ENCODE data around the gene HYI. TPM values are rescaled to one million over a fixed set of nuclear protein-coding genes. Genes with fewer than 3 reads are reported as not detected.

The HYI gene
- total RNA-seq, 1 donor from 2014 or later, result 28.7 TPM

DNA sequence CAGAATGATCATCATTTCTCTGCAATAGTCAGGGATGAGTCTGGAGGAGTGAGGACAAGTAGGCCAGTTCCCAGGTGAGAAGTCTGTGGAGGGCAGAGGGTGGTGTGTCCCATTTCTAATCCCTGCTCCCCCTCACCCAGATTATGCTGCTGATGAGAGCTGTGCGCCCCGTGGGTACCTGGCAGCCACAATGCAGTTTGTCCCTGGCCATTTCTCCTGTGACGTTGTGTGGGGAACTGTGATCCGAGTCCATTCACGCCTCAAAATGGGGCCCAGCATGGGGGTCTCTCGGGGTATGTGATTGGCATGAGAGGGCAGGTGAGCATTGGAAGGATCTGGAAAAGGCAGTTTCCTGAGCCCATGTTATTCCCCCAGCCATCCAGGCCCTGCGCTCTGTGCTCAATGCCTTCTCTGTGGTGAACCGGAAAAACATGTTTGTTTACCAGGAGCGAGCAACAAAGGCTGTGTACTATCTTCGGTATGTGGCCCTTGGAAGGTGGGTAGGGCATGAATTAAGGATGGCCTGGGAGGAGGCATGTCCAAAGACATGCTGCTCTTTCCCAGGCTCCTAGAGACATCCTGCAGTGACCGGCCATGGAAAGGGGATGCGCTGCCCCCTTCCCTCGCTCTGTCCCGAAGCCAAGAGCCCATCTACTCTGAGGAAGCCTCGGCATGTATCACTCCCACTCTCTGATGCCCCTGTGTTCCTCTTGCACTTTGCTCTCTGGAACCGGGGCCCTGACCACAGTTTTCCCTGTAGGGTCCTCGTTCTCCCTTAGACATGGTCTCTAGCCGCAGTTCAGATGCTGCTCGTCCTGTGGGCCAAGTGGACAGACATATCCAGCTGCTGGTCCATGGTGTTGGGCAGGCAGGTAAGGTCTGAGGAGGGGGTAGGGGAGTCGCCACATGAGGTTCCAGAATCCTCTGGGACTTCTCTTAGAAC is 16.4 kb downstream of the HYI start:
- peaks cover 45% of the 10 kb centered on the region for H3K36me3 ChIP-seq (ENCODE audit: control insufficient read depth, insufficient read depth, low read length)
- TF ChIP-seq CTCF (IDR thresholded peaks at IDR 0.05; ENCODE audit: insufficient read depth, low read length, severe bottlenecking), result no peak
- no peak for DNase-seq (ENCODE audit: low read depth)
- H3K27me3 ChIP-seq (ENCODE audit: control insufficient read depth, insufficient read depth, low read length), result no peaks in the 10 kb centered on the region
- no peak overlapping the region for H3K4me3 ChIP-seq (ENCODE audit: low read depth, low read length)
- no peak for FAIRE-seq

GRCh38 chr1:43436371-43436770 is 17.4 kb downstream of the HYI start:
- no peak overlapping the region for H3K4me3 ChIP-seq (ENCODE audit: low read depth, low read length)
- H3K36me3 ChIP-seq (ENCODE audit: control insufficient read depth, insufficient read depth, low read length), result peaks cover 45% of the 10 kb centered on the region
- TF ChIP-seq CTCF (IDR thresholded peaks at IDR 0.05; ENCODE audit: insufficient read depth, low read length, severe bottlenecking), result no peak
- no peaks in the 10 kb centered on the region for H3K27me3 ChIP-seq (ENCODE audit: control insufficient read depth, insufficient read depth, low read length)
- FAIRE-seq (no peak), DNase-seq (ENCODE audit: low read depth) (no peak)

GRCh38 chr1:43435146-43436145 is 18.3 kb downstream of the HYI start:
- H3K4me3 ChIP-seq (ENCODE audit: low read depth, low read length), result no peak overlapping the region
- H3K36me3 ChIP-seq (ENCODE audit: control insufficient read depth, insufficient read depth, low read length), result peaks cover 50% of the 10 kb centered on the region
- FAIRE-seq, result no peak
- DNase-seq (ENCODE audit: low read depth), result no peak
- no peaks in the 10 kb centered on the region for H3K27me3 ChIP-seq (ENCODE audit: control insufficient read depth, insufficient read depth, low read length)
- no peak for TF ChIP-seq CTCF (IDR thresholded peaks at IDR 0.05; ENCODE audit: insufficient read depth, low read length, severe bottlenecking)

- peaks cover 55% of the 10 kb centered on the region for H3K36me3 ChIP-seq (ENCODE audit: control insufficient read depth, insufficient read depth, low read length)
- TF ChIP-seq CTCF (IDR thresholded peaks at IDR 0.05; ENCODE audit: insufficient read depth, low read length, severe bottlenecking), result no peak
- no peak for FAIRE-seq
Measured at GRCh38 chr1:43434256-43434655, 19.5 kb downstream of the HYI start.

GRCh38 chr1:43432907-43433306 is 20.8 kb downstream of the HYI start:
- no peak for DNase-seq (ENCODE audit: low read depth)
- no peak for TF ChIP-seq CTCF (IDR thresholded peaks at IDR 0.05; ENCODE audit: insufficient read depth, low read length, severe bottlenecking)

More at GRCh38 chr1:43434256-43434655, 19.5 kb downstream of the HYI start:
- Histone ChIP-seq H3K4me3 (ENCODE audit: low read depth, low read length) (no peak overlapping the region), H3K27me3 (ENCODE audit: control insufficient read depth, insufficient read depth, low read length) (no peaks in the 10 kb centered on the region)
- no peak for DNase-seq (ENCODE audit: low read depth)

More at GRCh38 chr1:43432907-43433306, 20.8 kb downstream of the HYI start:
- H3K27me3 ChIP-seq (ENCODE audit: control insufficient read depth, insufficient read depth, low read length), result no peaks in the 10 kb centered on the region
- FAIRE-seq, result no peak
- H3K36me3 ChIP-seq (ENCODE audit: control insufficient read depth, insufficient read depth, low read length), result peaks cover 55% of the 10 kb centered on the region
- no peak overlapping the region for H3K4me3 ChIP-seq (ENCODE audit: low read depth, low read length)

All from bronchial epithelial cell (primary cell).